HepG2 (cell line): Measurements from ENCODE around the gene ZNF771. TPM values are rescaled to one million over a fixed set of nuclear protein-coding genes. Genes with fewer than 3 reads are reported as not detected.
A peak's percentile ranks its signal among the peaks of the same experiment; 100 is the strongest.

ENCODE experiments used
- CREB1 ChIP-seq, 2 experiments: fragments of 450-650 bp in 1 of 2; IDR thresholded peaks; 2 replicates each; pipeline ENCODE4 v1.6.1; 2016 to 2017; ENCODE audit warnings: control low read depth in 1 of 2, mild to moderate bottlenecking in 1 of 2, missing compliant biosample characterization in 1 of 2, missing genetic modification characterization in 1 of 2
- ELF1 ChIP-seq: sonication (generic); formaldehyde crosslinking; IDR thresholded peaks from 2 replicates; pipeline ENCODE4 v1.4.0; 2020; ENCODE audit warnings: missing genetic modification reagents
- ESRRA ChIP-seq: sonication (generic); formaldehyde crosslinking; IDR thresholded peaks from 2 replicates; pipeline ENCODE4 v1.5.1; 2020; ENCODE audit warnings: mild to moderate bottlenecking, low read depth, missing genetic modification reagents
- GABPB1 ChIP-seq: IDR thresholded peaks from 2 replicates; pipeline ENCODE4 v1.6.1; 2016; ENCODE audit warnings: mild to moderate bottlenecking, missing genetic modification reagents, moderate library complexity, missing compliant biosample characterization
- GPN1 ChIP-seq: sonication (generic); formaldehyde crosslinking; IDR thresholded peaks from 2 replicates; pipeline ENCODE4 v1.5.1; 2020; ENCODE audit warnings: missing genetic modification reagents, borderline replicate concordance
- HNF1B ChIP-seq: sonication (generic); formaldehyde crosslinking; IDR thresholded peaks from 2 replicates; pipeline ENCODE4 v1.5.1; 2020; ENCODE audit warnings: mild to moderate bottlenecking, moderate library complexity, missing genetic modification reagents
- KAT8 ChIP-seq: IDR thresholded peaks from 2 replicates; pipeline ENCODE4 v1.6.1; 2016; ENCODE audit warnings: missing genetic modification reagents, missing compliant biosample characterization
- KLF11 ChIP-seq: IDR thresholded peaks from 2 replicates; pipeline ENCODE4 v1.6.1; 2016; ENCODE audit warnings: missing compliant biosample characterization
- KLF6 ChIP-seq: IDR thresholded peaks from 2 replicates; pipeline ENCODE4 v1.8.0; 2016; ENCODE audit warnings: missing biosample characterization, missing genetic modification reagents
- MIER3 ChIP-seq: IDR thresholded peaks from 2 replicates; pipeline ENCODE4 v1.6.1; 2016; ENCODE audit warnings: missing compliant biosample characterization, borderline replicate concordance
- MLX ChIP-seq: IDR thresholded peaks from 2 replicates; pipeline ENCODE4 v1.6.1; 2016
- PLRG1 ChIP-seq: fragments of 450-650 bp; conservative IDR thresholded peaks from 2 replicates; pipeline ENCODE4 v1.6.1; 2016
- PRPF4 ChIP-seq: fragments of 200-400 bp; formaldehyde crosslinking; IDR thresholded peaks from 2 replicates; pipeline ENCODE4 v1.6.1; 2016; ENCODE audit warnings: low read length, low read depth; ENCODE audit not compliant: poor library complexity, severe bottlenecking
- RAD51 ChIP-seq: fragments of 450-650 bp; IDR thresholded peaks from 2 replicates; pipeline ENCODE4 v1.6.1; 2016; ENCODE audit warnings: borderline replicate concordance
- RARA ChIP-seq: IDR thresholded peaks from 2 replicates; pipeline ENCODE4 v1.6.1; 2016; ENCODE audit warnings: missing genetic modification reagents, missing compliant biosample characterization
- ZKSCAN5 ChIP-seq: sonication (generic); formaldehyde crosslinking; IDR thresholded peaks from 2 replicates; pipeline ENCODE4 v1.5.1; 2020; ENCODE audit warnings: mild to moderate bottlenecking, missing genetic modification reagents
- ZMYM2 ChIP-seq: sonication (generic); formaldehyde crosslinking; IDR thresholded peaks from 2 replicates; pipeline ENCODE4 v1.8.0; 2022; ENCODE audit warnings: mild to moderate bottlenecking, missing genetic modification reagents
- ZNF3 ChIP-seq: IDR thresholded peaks from 2 replicates; pipeline ENCODE4 v1.7.0; 2017; ENCODE audit warnings: inconsistent platforms
- ZNF33B ChIP-seq: sonication (generic); formaldehyde crosslinking; IDR thresholded peaks from 2 replicates; pipeline ENCODE4 v1.5.1; 2020; ENCODE audit warnings: mild to moderate bottlenecking, missing genetic modification reagents
- ZNF350 ChIP-seq: sonication (generic); formaldehyde crosslinking; IDR thresholded peaks from 2 replicates; pipeline ENCODE4 v1.4.0; 2020; ENCODE audit warnings: mild to moderate bottlenecking, low read depth, missing genetic modification reagents, borderline replicate concordance
- ZNF441 ChIP-seq: sonication (generic); formaldehyde crosslinking; IDR thresholded peaks from 2 replicates; pipeline ENCODE4 v1.7.0; 2021; ENCODE audit warnings: missing genetic modification reagents, borderline replicate concordance
- ZNF639 ChIP-seq: conservative IDR thresholded peaks from 2 replicates; pipeline ENCODE4 v1.6.1; 2018; ENCODE audit warnings: missing genetic modification reagents
- ZNF761 ChIP-seq: sonication (generic); formaldehyde crosslinking; conservative IDR thresholded peaks from 2 replicates; pipeline ENCODE4 v1.4.0; 2020; ENCODE audit warnings: mild to moderate bottlenecking, missing genetic modification reagents
- ZNF792 ChIP-seq: IDR thresholded peaks from 2 replicates; pipeline ENCODE4 v1.6.1; 2016
- ZSCAN5A ChIP-seq: sonication (generic); formaldehyde crosslinking; IDR thresholded peaks from 2 replicates; pipeline ENCODE4 v1.8.0; 2022; ENCODE audit warnings: mild to moderate bottlenecking, missing genetic modification reagents, borderline replicate concordance
- polyA plus RNA-seq, 8 experiments: library from polyadenylated mRNA; depleted of rRNA in 3 of 8; stranded (reverse) in 7 of 8; unstranded in 1 of 8; fragments of >200 nt; fragmentation: Illumina TruSeq in 4 of 8; extraction: Trizol in 4 of 8; gene quantifications; 2 replicates each; pipeline versions ENCODE4 v1.2.1 to v1.2.3, GENCODE V29; 2011 to 2016; ENCODE audit warnings: low read depth in 4 of 8, missing spikeins in 1 of 8, mixed read lengths in 1 of 8; ENCODE audit not compliant: insufficient read depth in 1 of 8
- total RNA-seq, 5 experiments: library from RNA; depleted of rRNA; stranded (reverse); fragments of >200 nt; fragmentation: Illumina TruSeq; extraction: Trizol; gene quantifications; 2 replicates each; pipeline ENCODE4 v1.2.3, GENCODE V29; 2016; ENCODE audit warnings: low read depth in 1 of 5

ZNF771 gene
- total and polyA plus RNA-seq, 2 of the 13 experiments (the other 11 are each of a cell fraction or from before 2014, with no cell fraction given) = 5.0 to 11.8 TPM

- TF ChIP-seq ZNF350 (CRISPR knock-in tag) (peak; percentile 75; the same call in 1 of the 2 replicates), ESRRA (CRISPR knock-in tag) (peak; percentile 68), HNF1B (CRISPR knock-in tag) (peak; percentile 96), ZNF761 (CRISPR knock-in tag) (peak; percentile 83; the same call in 1 of the 2 replicates), GPN1 (CRISPR knock-in tag) (no peak), ELF1 (CRISPR knock-in tag) (peak; percentile 51; the same call in 1 of the 2 replicates), ZNF3 (CRISPR knock-in tag) (peak; percentile 78), MIER3 (peak; percentile 74; the same call in 1 of the 2 replicates), CREB1 (IDR thresholded peaks at IDR 0.05) (no peak), CREB1 (CRISPR knock-in tag; IDR thresholded peaks at IDR 0.05) (peak; percentile 75), KLF6 (CRISPR knock-in tag) (peak; percentile 46; the same call in 1 of the 2 replicates), ZMYM2 (CRISPR knock-in tag) (peak; percentile 98), RARA (CRISPR knock-in tag) (peak; percentile 80), ZNF441 (CRISPR knock-in tag) (0 out of 2 replicates have a peak, but pooled peaks have one; percentile 60), ZNF33B (CRISPR knock-in tag) (peak; percentile 34; the same call in 1 of the 2 replicates), ZNF639 (CRISPR knock-in tag) (peak; percentile 69), MLX (CRISPR knock-in tag) (peak; percentile 74), KAT8 (CRISPR knock-in tag) (peak; percentile 77), GABPB1 (CRISPR knock-in tag) (peak; percentile 51; the same call in 1 of the 2 replicates), ZKSCAN5 (peak; percentile 42; the same call in 1 of the 2 replicates), RAD51 (peak; percentile 59), ZSCAN5A (CRISPR knock-in tag) (0 out of 2 replicates have a peak, but pooled peaks have one; percentile 41), PLRG1 (no peak), PRPF4 (no peak), KLF11 (no peak), ZNF792 (CRISPR knock-in tag) (peak; percentile 63)
These were observed 40.3 kb downstream of the ZNF771 start (continued) for GRCh38 chr16:30447512-30448226.
